ENCODE data around the gene TNFRSF18.

Gene TNFRSF18

DNA sequence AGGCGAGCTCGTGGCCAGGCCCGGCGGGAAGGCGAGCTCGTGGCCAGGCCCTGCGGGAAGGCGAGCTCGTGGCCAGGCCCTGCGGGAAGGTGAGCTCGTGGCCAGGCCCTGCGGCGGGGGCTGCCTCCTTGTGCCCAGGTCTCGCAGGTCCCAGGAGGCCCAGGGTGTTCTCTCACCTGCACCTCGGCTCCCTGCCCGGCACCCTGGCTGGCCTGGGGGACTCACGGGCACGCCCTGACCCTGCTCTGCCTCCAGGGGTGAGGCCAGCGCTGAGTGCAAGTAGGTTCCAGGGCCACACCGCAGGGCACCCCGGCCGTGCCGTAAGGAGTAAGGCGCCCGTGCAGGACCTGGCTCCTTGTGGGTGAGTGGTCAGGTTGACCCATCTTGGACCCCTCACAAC is 21.0 kb upstream of the TNFRSF18 start:
- no peak for DNase-seq (ENCODE audit: low read depth)

- no peak for DNase-seq (ENCODE audit: low read depth)
These were observed 20.4 kb upstream of the TNFRSF18 start for GRCh38 chr1:1226566-1227362.

- DNase-seq (ENCODE audit: low read depth) = no peak
These were observed 19.5 kb upstream of the TNFRSF18 start for GRCh38 chr1:1225913-1226312.

GRCh38 chr1:1225238-1225845 is 18.9 kb upstream of the TNFRSF18 start:
- no peak for DNase-seq (ENCODE audit: low read depth)

- no peak for DNase-seq (ENCODE audit: low read depth)
These were observed 17.5 kb upstream of the TNFRSF18 start for GRCh38 chr1:1223891-1224290.

DNA sequence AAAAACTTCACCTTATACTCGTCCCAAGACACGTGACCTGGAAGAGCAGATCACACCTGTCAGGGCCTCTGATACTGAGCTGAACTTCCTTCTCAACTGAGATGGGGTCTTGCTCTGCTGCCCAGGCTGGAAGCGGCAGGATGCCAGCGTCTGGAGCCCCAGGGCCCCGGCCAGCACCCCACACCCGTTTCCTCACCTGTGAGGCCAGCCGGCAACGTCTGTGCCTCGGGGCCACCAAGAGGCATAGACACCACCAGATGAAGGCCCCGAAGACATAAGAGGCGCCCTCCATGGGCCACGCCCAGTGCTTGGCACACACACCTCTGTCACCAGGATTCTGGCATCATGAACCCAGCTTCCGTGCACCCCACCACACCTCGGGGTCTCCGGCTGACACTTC is 16.9 kb upstream of the TNFRSF18 start:
- DNase-seq (ENCODE audit: low read depth) = no peak

DNA sequence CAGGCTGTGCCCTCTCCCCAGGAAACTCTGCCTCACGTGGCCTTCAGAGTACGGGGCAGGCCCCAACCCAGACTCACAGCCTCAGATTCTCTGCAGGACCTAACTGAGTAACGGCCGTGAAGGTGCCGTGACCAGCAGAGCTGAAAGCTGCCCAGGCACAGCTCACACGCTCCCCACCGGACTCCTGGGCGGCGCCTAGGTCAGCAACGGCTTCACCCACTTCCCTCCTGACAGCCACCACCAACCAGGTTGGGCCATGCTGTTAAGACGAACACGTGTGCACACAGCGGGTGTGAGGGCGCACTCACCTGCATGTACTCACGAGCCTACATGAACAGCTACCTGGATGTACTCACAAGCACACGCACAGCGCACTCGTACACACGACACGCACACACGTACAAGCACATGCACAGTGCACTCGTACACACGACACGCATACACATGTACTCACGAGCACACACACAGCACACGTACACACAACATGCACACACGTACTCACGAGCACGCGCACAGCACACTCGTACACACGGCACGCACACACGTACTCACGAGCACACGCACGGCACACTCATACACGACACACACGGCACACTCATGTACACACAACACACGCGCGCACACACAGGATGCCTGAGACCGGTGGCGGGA is 16.3 kb upstream of the TNFRSF18 start:
- peak; percentile 10 for DNase-seq (ENCODE audit: low read depth)

DNA sequence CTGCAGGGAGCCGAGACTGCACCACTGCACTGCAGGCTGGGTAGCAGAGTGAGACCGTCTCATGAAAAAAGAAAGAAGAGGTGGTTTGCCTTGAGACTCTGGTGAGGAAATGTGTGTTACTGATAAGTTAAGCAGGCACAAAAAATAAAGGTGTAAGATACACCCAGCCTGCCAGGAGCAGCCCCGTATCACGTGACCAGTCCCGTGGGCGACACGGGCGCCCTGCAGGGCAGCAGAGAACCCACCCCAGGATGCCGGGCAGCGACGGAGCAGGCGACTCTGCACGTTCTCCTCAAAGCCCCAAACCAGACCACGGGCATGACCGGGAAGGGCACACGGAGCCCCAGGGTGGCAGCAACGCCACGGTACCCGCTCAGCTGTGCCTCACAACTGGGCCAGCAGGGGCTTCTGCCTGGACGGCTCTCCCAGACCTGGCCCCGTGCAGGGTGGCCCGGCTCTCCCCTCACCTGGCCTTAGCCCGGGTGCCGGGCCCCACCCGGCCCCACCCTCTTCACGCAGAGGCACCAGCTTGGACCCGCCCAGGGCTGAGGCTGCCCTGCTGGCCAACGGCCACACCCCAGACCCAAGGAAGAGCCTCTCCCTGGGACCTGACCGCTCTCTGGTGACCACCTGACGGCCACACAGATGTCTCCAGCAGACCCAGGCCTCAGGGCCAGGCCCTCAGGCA is 15.6 kb upstream of the TNFRSF18 start:
- no peak for DNase-seq (ENCODE audit: low read depth)

DNA sequence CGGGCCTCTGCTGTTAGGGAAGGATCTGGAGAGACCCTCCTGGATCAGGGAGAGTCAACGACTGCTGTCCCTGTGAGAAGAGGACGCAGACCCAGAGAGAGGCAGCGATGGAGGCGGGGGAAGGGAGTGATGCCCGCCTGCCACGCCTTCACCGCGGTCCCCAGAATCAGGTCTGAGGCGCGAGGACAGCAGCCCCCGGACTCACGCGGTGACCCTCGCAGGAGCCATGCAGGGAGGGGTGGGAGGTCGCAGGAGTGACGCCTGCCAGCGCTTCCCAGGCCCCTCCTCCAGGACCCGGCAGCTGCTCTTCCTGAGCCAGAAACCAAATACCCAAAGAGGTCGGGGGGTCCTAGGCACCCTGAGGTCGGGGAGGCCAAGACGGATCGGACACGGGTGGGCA is 13.8 kb upstream of the TNFRSF18 start:
- DNase-seq (ENCODE audit: low read depth) = no peak

GRCh38 chr1:1219341-1219740 is 12.9 kb upstream of the TNFRSF18 start:
- no peak for DNase-seq (ENCODE audit: low read depth)

DNA sequence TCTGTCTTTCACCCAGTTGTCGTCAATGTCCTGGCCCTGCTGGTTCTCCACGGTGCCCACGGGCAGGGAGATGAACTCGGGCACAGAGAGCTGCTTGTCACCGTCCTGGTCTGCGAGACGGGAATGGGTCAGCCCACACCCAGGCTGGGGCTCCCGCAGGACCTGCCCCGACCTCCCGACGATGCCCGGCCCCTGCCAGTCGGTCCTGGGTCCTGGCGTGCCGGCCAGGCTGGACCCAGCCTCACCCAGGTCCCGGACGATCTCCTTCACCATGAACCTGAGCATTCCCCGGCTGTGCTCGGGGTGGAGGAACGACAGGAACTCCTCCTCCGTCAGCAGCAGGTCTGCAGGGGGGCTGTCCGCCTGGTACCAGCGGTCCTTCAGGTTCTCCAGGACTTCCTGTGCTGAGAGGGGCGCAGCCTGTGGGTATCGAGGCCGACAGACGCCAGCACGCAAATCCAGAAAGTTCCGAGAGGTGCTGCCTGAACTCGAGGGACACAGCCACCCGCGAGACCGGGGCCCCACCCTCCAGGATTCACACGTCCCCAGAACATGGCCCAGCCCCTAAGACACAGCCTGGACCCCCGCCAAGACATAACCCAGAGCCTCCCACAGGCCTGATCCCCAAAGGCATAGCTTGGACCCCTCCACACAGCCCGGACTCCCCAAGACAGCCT is 12.3 kb upstream of the TNFRSF18 start:
- DNase-seq (ENCODE audit: low read depth) = no peak

DNA sequence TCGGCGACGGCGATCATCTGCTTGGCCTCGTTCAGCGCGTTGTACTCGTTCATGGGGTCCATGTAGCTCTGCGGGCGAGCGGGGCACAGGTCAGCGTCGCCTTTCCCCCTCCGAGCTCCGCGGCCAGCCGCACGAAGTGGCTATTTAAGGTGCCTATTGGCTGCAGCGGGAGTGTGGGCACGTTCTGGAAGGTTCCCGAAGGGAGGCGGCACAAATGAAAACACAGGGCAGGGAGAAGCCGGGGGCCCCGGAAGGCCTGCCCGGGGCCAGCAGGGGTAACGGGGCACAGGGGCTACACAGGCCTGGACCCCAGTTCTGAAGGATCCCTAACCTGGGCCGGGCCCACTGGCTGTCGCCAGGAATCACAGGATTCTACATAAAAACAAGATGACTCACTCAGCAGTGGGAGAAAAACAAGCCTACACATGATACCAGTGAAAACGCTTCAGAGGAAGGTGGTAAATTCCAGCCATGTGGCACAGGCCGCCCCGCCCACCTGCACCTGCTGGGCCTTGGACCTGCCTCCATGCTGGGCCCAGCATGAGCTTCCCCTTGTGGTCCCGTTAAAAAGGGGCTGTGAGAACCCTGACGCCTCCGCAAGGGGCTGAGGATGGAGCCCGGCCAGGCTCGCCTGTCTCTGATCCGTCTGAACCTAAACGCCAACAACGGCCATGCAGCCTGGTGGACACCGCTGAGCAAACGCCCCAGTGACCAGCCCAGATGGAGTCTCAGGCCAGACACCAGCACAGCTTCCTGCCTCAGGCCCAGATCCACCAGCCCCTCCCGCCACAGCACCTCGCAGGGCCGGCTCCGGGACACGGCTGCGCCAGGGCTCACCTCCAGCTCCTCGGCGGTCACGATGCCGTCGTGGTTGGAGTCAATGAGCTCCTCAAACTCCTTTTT is 11.5 kb upstream of the TNFRSF18 start:
- no peak for DNase-seq (ENCODE audit: low read depth)

DNA sequence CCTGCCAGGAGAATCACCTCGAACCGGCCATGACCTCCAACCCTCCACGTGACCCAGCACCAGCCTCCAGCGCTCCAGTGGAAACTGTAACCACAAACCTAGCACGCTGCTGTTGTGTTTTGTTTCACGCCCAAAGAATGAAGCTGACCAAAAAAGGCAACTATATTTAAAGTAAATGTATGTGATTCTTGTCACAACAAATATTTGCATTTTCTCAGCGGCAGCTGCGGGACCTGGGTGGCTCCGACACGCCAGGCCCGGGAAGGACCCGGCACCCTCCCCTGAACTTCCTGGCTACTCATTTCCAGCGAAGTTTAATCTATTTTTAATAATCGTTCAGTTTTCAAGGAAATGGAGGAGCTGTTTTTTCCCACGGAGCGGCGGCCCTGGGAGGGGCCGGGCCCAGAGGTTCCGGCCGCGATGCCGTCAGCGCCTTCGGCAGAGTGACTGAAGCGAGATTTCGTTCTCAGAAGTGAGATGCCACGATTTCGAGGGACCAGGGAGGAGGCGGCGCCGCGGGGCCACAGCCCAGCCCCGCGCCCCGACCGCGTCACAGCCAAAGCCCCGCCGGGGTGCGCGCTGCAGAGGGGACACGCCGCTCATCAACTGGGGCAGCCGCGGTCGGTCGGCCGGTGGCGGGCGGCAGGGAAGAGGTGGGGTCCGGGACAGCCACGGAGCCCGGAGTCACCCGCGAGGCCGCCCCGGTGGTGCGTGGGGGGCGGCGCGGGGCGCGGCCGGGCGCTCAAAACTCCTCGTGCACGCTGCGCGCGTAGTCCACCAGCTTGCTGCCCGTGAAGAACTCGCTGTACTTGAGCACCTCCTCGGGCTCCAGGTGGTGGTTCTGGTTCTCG is 10.6 kb upstream of the TNFRSF18 start:
- no peak for DNase-seq (ENCODE audit: low read depth)

GRCh38 chr1:1215881-1216605 is 9.7 kb upstream of the TNFRSF18 start:
- DNase-seq (ENCODE audit: low read depth) = no peak

GRCh38 chr1:1215080-1215676 is 8.8 kb upstream of the TNFRSF18 start:
- no peak for DNase-seq (ENCODE audit: low read depth)

DNA sequence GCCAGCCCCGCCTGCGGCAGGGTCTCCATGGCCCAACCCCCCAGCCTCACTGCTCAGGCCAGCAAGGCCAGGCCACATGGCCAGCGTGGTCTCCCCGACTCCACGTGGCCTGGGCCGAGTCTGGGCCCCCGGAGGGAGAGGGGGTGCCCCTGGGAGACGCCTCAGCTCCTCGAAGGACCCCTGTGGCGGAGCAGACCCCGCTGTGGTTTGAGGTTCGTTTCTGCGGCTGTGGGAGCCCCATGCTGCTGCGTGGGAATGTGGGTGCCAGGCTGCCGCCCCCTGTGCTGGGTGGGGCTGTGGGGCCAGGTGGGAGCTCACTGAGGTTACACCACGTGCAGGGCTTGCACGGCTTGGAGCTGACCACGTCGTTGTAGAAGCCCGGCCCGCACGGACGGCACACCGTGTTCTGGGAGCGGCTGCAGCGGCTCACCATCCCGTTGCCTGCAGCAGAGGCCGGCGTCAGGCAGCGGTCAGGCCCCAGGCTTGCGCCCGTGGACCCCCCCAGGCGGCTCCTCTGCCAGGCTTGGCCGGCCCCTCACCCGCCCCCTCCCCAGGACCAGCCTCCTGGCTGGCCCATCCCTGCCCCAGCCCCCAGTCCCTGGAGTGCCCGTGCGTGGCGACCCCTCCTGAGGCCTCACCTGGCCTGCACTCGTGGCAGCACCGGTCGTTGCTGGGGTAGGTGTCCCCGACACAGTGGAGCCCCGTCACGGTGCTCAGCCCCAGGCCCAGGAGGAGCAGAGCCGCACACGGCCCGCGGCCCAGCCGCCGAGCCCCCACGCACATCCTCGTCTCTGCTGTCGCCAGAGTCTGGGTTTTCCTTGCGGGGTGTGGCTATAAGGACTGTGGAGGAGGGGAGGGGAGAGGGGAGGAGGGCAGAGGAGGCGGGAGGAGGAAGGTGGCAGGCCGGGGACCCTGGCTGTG is 7.2 kb upstream of the TNFRSF18 start, which contains the start of gene TNFRSF4:
Gene TNFRSF4 (minus strand): TSS at position 809 of the 921 bp plus-strand sequence. CDS start 26 bp downstream, at position 783.
- DNase-seq (ENCODE audit: low read depth) = no peak

GRCh38 chr1:1212780-1213344 is 6.5 kb upstream of the TNFRSF18 start:
- DNase-seq (ENCODE audit: low read depth) = no peak
